ENCODE measurements around the gene KCTD21. TPM values are rescaled to one million over a fixed set of nuclear protein-coding genes. Genes with fewer than 3 reads are reported as not detected.

The KCTD21 gene
- total and polyA plus RNA-seq, 4 donors = 5.8 to 12.6 (median 9.2) TPM

DNA sequence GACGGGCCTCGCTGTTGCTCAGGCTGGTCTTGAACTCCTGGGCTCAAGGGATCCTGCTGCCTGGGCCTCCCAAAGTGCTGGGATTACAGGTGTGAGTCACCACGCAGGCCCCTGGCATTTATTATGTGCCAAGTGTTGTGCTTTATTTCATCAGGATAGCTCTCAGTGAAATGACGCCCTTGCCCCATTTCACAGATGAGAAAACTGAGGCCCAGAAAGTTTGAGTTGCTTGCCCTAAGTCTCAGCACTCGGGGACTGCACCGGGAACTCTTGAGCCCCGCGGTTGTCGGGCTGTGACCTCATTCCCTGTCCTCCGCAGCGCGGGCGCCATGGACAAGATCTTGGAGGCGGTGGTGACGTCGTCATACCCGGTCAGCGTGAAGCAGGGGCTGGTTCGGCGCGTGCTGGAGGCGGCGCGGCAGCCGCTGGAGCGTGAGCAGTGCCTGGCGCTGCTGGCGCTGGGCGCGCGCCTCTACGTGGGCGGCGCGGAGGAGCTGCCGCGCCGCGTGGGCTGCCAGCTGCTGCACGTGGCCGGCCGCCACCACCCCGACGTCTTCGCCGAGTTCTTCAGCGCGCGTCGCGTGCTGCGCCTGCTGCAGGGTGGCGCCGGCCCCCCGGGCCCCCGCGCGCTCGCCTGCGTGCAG lies 7.6 kb upstream of the KCTD21 start:
- Histone ChIP-seq H3K27me3 (ENCODE audit: control insufficient read depth in 4 of 4, insufficient read depth in 4 of 4, low read length in 3 of 4) (no peaks in the 10 kb centered on the region), H3K27ac (ENCODE audit: low read depth in 1 of 2, low read length in 2 of 2) (no peak overlapping the region), H3K9me3 (ENCODE audit: control insufficient read depth in 4 of 4, low read length in 3 of 4) (no peaks in the 10 kb centered on the region), H3K4me3 (ENCODE audit: low read depth in 1 of 3, low read length in 3 of 3) (no peak overlapping the region), H3K9ac (ENCODE audit: low read depth in 1 of 2, low read length in 2 of 2) (no peak overlapping the region), H3K4me1 (ENCODE audit: control insufficient read depth in 4 of 4, insufficient read depth in 4 of 4, low read length in 3 of 4) (peaks cover 4 to 19% (median 12%) of the 10 kb centered on the region in 4 donors), H3K36me3 (ENCODE audit: control insufficient read depth in 4 of 4, insufficient read depth in 3 of 4, low read depth in 1 of 4, low read length in 3 of 4) (peaks cover 2 to 20% (median 6%) of the 10 kb centered on the region in 4 donors)
- no peak for DNase-seq (ENCODE audit: low spot score)
- WGBS = 85% methylated on average over 60 of the region's 60 CpGs
- TF ChIP-seq, protein P1, sequence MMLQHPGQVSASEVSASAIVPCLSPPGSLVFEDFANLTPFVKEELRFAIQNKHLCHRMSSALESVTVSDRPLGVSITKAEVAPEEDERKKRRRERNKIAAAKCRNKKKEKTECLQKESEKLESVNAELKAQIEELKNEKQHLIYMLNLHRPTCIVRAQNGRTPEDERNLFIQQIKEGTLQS (IDR thresholded peaks at IDR 0.05) = no peak
- TF ChIP-seq HNF4G (IDR thresholded peaks at IDR 0.05) = no peak
- TF ChIP-seq, protein P2, sequence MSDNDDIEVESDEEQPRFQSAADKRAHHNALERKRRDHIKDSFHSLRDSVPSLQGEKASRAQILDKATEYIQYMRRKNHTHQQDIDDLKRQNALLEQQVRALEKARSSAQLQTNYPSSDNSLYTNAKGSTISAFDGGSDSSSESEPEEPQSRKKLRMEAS (IDR thresholded peaks at IDR 0.05) = no peak
- no peak for TF ChIP-seq RXRA (IDR thresholded peaks at IDR 0.05)
- TF ChIP-seq, protein P3, sequence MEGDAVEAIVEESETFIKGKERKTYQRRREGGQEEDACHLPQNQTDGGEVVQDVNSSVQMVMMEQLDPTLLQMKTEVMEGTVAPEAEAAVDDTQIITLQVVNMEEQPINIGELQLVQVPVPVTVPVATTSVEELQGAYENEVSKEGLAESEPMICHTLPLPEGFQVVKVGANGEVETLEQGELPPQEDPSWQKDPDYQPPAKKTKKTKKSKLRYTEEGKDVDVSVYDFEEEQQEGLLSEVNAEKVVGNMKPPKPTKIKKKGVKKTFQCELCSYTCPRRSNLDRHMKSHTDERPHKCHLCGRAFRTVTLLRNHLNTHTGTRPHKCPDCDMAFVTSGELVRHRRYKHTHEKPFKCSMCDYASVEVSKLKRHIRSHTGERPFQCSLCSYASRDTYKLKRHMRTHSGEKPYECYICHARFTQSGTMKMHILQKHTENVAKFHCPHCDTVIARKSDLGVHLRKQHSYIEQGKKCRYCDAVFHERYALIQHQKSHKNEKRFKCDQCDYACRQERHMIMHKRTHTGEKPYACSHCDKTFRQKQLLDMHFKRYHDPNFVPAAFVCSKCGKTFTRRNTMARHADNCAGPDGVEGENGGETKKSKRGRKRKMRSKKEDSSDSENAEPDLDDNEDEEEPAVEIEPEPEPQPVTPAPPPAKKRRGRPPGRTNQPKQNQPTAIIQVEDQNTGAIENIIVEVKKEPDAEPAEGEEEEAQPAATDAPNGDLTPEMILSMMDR (IDR thresholded peaks at IDR 0.05; ENCODE audit: low read depth, low read length, missing input control) = no peak
- no peak for TF ChIP-seq FOXA1 (IDR thresholded peaks at IDR 0.05)
- TF ChIP-seq EGR1 (IDR thresholded peaks at IDR 0.05; ENCODE audit: low read depth in 2 of 2) = no peak
- TF ChIP-seq TAF1 (conservative IDR thresholded peaks at IDR 0.05) = no peak
- no peak for TF ChIP-seq RAD21 (IDR thresholded peaks at IDR 0.05)
- TF ChIP-seq GABPA (IDR thresholded peaks at IDR 0.05 in 1 of 2, conservative IDR thresholded peaks at IDR 0.05 in 1 of 2) = no peak
- no peak for TF ChIP-seq JUND (IDR thresholded peaks at IDR 0.05)
- TF ChIP-seq NR2F2 (IDR thresholded peaks at IDR 0.05) = no peak
- TF ChIP-seq, protein P4, sequence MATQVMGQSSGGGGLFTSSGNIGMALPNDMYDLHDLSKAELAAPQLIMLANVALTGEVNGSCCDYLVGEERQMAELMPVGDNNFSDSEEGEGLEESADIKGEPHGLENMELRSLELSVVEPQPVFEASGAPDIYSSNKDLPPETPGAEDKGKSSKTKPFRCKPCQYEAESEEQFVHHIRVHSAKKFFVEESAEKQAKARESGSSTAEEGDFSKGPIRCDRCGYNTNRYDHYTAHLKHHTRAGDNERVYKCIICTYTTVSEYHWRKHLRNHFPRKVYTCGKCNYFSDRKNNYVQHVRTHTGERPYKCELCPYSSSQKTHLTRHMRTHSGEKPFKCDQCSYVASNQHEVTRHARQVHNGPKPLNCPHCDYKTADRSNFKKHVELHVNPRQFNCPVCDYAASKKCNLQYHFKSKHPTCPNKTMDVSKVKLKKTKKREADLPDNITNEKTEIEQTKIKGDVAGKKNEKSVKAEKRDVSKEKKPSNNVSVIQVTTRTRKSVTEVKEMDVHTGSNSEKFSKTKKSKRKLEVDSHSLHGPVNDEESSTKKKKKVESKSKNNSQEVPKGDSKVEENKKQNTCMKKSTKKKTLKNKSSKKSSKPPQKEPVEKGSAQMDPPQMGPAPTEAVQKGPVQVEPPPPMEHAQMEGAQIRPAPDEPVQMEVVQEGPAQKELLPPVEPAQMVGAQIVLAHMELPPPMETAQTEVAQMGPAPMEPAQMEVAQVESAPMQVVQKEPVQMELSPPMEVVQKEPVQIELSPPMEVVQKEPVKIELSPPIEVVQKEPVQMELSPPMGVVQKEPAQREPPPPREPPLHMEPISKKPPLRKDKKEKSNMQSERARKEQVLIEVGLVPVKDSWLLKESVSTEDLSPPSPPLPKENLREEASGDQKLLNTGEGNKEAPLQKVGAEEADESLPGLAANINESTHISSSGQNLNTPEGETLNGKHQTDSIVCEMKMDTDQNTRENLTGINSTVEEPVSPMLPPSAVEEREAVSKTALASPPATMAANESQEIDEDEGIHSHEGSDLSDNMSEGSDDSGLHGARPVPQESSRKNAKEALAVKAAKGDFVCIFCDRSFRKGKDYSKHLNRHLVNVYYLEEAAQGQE (IDR thresholded peaks at IDR 0.05) = no peak

DNA sequence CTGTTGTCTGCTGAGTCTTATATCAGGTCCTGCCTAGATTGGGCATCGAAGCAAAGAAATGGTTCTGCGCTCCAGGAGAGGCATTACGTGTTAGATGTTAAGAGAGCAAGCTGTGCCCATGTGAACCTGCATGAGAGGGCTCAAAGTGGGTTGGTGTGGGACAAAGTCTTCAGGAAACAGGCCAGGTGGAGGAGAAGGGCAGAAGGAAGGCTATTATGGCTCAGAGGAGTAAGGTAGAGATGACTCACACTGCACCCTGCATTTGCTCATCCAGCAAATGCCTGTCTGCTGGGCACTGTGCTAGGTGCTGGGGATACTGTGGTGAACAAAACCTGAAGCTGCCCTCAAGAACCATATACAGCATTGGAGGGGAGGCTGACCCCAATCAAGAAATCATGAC lies 6.1 kb upstream of the KCTD21 start:
- TF ChIP-seq, protein P4 (IDR thresholded peaks at IDR 0.05) = no peak
- TF ChIP-seq HNF4A (conservative IDR thresholded peaks at IDR 0.05) (no peak), GABPA (IDR thresholded peaks at IDR 0.05 in 1 of 2, conservative IDR thresholded peaks at IDR 0.05 in 1 of 2) (no peak), YY1 (IDR thresholded peaks at IDR 0.05) (no peak), RXRA (IDR thresholded peaks at IDR 0.05) (no peak), JUND (IDR thresholded peaks at IDR 0.05) (no peak), HNF4G (IDR thresholded peaks at IDR 0.05) (no peak), EGR1 (IDR thresholded peaks at IDR 0.05; ENCODE audit: low read depth in 2 of 2) (no peak), FOXA2 (IDR thresholded peaks at IDR 0.05) (no peak), SP1 (IDR thresholded peaks at IDR 0.05) (no peak)
- TF ChIP-seq, protein P3 (IDR thresholded peaks at IDR 0.05; ENCODE audit: low read depth, low read length, missing input control) = no peak
- TF ChIP-seq, protein P2 (IDR thresholded peaks at IDR 0.05) = no peak
- TF ChIP-seq, protein P1 (IDR thresholded peaks at IDR 0.05) = no peak
- H3K4me1 ChIP-seq (ENCODE audit: control insufficient read depth in 4 of 4, insufficient read depth in 4 of 4, low read length in 3 of 4) = peaks cover 11 to 34% (median 26%) of the 10 kb centered on the region in 4 donors
- DNase-seq (ENCODE audit: low spot score) = no peak
- no peak overlapping the region for H3K27ac ChIP-seq (ENCODE audit: low read depth in 1 of 2, low read length in 2 of 2)
- H3K36me3 ChIP-seq (ENCODE audit: control insufficient read depth in 4 of 4, insufficient read depth in 3 of 4, low read depth in 1 of 4, low read length in 3 of 4) = peaks cover 0 to 7% (median under 1%) of the 10 kb centered on the region in 4 donors
- 96% methylated on average over 3 of the region's 3 CpGs for WGBS
- H3K9me3 ChIP-seq (ENCODE audit: control insufficient read depth in 4 of 4, low read length in 3 of 4) = no peaks in the 10 kb centered on the region
- H3K27me3 ChIP-seq (ENCODE audit: control insufficient read depth in 4 of 4, insufficient read depth in 4 of 4, low read length in 3 of 4) = no peaks in the 10 kb centered on the region
- H3K4me3 ChIP-seq (ENCODE audit: low read depth in 1 of 3, low read length in 3 of 3) = no peak overlapping the region
- H3K9ac ChIP-seq (ENCODE audit: low read depth in 1 of 2, low read length in 2 of 2) = no peak overlapping the region
